GM19324 (cell line): ENCODE results near the gene KCNS1.

ENCODE experiments used
- ATAC-seq: cut with Tn5 transposase; IDR thresholded peaks from one replicate; pipeline ENCODE4 v1.9.1; 2021; ENCODE audit warnings: mild to moderate bottlenecking, moderate library complexity; ENCODE audit not compliant: unreplicated experiment, low FRiP score

The KCNS1 gene

DNA sequence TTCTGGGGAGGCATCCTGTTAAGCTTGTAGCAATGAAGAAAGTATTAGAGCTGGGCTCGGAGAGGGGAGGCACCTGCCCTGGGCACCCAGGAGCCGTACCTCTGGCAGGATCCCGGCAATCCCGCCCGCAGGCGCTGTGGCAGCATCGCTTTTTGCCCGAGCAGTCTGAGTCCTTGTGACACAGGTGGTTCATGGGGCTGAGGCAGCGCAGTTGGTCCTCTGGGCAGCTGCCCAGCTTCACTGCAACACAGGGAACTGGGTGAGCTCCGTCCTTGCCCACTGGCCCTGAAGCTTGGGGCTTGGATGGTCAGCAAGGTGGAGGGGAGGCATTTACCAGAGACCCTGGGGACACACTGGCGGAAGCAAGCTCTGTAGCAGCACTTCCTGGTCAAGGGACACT lies 9.4 kb upstream of the KCNS1 start:
- no peak for ATAC-seq

- no peak for ATAC-seq
Measured at GRCh38 chr20:45109634-45110033, 8.7 kb upstream of the KCNS1 start.

GRCh38 chr20:45105317-45105716 lies 4.4 kb upstream of the KCNS1 start:
- ATAC-seq = no peak

GRCh38 chr20:45104786-45105185 lies 3.9 kb upstream of the KCNS1 start:
- no peak for ATAC-seq

DNA sequence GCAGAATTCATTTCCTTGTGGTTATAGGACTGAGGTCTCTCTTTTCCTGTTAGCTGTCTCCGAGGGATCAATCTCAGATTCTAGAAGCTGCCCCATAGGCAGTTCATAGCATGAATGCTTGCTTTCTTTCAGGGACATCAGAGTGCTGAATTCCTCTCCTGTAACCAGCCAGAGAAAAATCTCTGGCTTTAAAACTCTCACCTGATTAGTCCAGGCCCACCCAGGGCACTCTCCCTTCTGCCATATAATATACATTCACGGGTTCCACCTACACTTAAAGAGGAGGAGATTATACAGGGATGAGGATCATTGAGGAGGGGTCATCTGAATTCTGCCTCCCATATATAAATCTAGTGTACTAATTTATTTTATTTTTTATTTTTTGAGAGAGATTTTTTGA lies 2.1 kb upstream of the KCNS1 start:
- no peak for ATAC-seq

DNA sequence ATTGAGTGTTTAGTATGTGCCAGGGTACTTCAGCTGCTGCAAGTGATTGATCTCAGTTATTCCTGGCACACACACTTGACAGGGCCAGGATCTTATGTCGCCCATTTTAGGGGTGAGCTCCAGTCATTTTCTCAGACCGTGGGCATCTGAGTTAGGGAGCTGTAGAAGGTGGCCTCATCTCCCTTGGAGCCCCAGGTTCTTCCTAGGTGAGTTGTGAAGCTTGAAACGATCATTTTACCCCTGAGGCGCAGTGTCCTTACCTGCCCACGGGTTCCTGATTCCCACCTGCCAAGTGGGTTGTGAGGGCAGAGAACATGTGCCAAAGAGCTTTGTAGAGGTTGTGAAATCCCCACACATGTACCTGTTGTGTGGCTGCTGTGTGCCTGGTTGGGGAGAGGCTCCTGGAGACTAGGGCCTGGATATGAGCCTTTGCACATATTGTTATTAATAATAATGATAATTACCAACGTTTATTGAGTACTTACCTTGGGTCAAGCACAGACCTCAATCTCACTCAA lies 465 bp upstream of the KCNS1 start:
- no peak for ATAC-seq

DNA sequence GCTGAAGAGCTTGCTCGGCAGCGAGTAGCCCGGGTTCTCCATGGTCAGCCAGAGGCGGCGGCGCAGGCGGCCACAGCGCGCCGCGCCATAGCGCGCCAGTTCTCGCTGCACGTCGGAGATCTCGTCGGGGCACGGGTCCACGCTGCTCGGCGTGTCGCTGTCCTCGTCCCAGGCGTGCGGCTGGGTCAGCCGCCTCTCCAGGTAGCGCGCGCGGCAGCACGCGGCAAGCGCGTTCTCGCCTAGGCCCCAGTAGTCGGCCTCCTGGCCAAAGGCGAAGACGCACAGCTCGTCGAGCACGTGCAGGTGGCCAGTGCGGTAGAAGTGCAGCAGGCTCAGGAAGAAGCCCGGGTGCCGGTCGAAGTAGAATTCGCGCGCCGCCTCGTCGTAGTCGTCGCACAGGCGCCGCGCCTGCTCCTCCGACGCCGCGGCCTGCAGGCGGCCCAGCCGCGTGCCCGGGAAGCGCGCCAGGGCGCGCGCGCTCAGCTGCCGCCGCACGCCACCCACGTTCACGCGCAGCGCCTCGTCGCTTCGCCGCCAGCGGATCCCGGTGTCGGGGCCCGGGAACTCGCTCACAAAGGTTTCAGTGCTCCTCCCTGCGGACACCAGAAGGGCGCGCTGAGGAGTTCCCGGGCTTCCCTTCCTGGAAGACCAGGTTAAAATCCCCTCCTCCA lies 2.7 kb downstream of the KCNS1 start:
- no peak for ATAC-seq

DNA sequence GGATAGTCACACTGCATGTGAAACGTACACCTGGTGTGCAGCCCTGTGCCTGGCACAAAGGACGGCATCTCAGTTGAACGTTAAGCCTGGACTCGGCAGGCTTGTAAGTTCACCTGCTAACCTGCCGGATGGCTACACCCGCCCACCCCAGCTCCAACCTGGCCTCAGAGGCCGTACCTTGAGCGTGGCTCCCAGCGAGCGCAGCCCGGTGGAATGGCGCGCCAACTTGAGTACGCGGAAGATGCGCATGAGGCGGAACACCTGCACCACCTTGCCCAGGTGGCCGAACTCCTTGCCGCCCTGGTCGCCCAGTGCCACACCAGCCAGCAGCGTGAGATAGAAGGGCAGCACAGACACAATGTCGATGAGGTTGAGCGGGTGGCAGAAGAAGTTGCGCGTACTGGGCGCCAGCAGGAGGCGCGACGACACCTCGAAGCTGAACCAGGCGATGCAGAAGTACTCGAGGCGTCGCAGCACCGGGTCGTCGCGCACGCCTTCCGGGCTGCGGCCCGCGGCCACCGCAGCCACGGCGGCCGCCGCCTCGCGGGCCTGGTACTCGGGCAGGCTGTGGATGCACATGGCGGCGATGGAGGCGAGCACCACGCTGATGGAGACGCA lies 3.3 kb downstream of the KCNS1 start:
- ATAC-seq = no peak

- ATAC-seq = no peak
Measured at GRCh38 chr20:45096781-45097180, 4.1 kb downstream of the KCNS1 start.

DNA sequence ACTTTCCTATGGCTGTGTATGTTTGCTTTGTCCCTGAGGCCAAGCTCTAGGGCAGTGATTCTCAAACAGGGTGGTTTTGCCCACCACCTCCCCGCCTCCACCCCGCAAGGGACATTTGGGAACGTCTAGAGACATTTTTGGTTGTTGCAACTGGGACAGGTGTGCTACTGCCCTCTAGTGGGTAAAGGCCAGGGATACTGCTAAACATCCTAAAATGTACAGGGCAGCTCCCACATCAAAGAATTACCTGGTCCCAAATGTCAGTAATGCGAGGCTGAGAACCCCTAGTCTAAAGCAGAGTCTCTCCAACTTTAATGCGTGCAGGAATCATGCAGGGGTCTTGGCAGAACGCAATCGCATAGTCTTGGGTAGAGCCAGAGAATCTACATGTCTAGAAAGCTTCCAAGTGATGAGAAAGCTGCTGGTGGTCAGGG lies 5.1 kb downstream of the KCNS1 start:
- ATAC-seq = no peak

- ATAC-seq = no peak
Measured at GRCh38 chr20:45094864-45095574, 5.9 kb downstream of the KCNS1 start.

DNA sequence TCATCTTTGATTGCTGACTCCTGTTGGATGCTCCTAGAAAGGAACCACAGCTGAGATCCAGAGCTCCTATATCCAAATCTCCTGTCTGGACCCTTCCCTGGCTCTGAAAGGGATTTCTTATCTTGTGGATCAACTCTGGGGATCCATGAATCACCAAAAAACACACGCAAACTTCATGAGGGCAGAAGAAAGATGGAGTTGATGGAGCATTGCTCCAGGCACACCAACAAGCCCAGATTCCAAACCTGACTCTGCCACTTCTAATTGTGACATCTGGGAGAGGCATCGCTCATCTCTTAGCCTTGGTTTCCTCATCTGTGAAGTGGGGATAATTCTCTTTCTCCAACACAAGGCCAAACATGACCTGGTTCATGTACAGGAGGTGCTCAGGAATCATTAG lies 6.7 kb downstream of the KCNS1 start:
- ATAC-seq = no peak

DNA sequence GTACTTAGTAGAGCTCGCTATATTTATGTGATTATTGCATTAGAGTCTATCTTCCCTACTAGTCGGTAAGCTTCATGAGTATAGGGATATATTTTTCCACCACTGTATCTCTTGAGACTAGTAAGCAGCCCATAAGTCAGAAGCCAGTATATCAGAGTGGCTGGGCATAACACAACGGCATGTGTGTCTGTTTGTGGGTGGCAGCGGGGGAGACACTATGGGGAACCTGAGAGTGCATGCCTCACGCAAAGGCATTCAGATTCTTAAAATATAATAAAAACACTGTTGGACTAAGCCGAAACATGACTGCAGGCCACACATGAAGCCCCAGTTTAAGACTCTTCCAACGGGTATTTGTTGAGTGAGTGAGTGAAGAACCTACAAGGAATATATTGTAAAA lies 8.0 kb downstream of the KCNS1 start:
- no peak for ATAC-seq

DNA sequence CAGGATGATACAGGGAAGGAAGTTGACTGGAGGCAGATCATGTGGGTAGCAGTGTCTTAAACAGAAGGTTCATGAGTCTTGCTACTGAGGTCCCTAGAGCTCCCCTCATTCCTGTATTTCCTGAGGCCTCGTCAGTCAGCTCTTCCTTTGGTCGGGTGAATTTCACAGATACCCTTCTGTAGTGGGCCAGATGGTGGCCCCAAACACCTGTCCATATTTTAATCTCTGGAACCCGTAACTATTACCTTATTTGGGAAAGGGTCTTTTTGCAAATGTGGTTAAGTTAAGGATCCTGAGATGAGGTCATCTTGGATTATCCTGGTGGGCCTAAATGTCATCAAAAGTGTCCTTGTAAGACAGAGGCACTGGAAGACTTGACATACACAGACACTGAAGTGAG lies 9.6 kb downstream of the KCNS1 start:
- ATAC-seq = no peak

- no peak for ATAC-seq
Measured at GRCh38 chr20:45090481-45090880, 10.4 kb downstream of the KCNS1 start.

- no peak for ATAC-seq
Measured at GRCh38 chr20:45088247-45088646, 12.7 kb downstream of the KCNS1 start.

DNA sequence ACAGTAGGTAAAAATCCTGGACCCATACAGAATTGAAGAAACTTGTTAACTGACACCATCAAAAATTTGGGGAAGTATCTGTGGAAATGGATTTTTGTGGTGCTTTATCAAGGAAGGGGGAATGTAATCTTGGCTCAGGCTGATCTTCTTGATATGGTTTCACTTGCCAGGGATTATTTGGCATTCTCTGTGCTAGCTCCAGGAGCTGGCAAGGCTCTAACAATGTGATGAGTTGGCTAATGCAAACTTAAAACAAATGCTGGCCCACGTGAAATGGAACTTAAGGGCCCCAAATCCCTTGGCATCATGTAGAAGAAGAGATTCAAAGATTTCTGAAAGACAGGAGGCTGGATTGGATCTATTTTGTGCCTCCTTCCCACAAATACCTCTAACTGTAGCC lies 13.1 kb downstream of the KCNS1 start:
- ATAC-seq = no peak

GRCh38 chr20:45087097-45087790 lies 13.7 kb downstream of the KCNS1 start:
- no peak for ATAC-seq

GRCh38 chr20:45085867-45086266 lies 15.1 kb downstream of the KCNS1 start:
- ATAC-seq = no peak

GRCh38 chr20:45085289-45085688 lies 15.6 kb downstream of the KCNS1 start:
- ATAC-seq = no peak

DNA sequence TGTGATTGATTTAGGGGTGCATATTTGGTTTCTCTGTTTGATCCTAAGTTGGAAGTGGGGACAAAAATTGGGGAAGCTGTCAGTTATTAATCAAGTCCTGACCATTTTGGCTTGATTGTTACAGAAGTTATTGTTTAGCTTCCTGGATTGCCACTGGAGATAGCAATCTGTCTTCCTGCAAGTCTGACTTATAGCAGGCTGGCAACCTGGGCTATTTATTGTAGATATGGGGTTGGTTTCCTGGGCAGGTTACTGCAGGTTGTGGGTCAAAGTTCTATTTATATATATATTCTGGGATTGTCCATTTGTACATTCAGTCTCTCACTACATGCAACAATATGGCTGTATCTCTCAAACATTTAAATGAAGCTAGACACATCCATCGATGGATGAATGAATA lies 17.8 kb downstream of the KCNS1 start:
- no peak for ATAC-seq
